Islet of Langerhans (tissue), 1 donor: ENCODE results near the gene CHCHD3.

Experiments
- FAIRE-seq: peaks from one replicate; lab custom pipeline; 2011; peaks lifted over from hg19 to GRCh38; lab: Jason Lieb, UNC

Gene CHCHD3

GRCh38 chr7:133077394-133077793, 4.5 kb downstream of the CHCHD3 start:
- no peak for FAIRE-seq

GRCh38 chr7:133076142-133076541, 5.7 kb downstream of the CHCHD3 start:
- FAIRE-seq: no peak

DNA sequence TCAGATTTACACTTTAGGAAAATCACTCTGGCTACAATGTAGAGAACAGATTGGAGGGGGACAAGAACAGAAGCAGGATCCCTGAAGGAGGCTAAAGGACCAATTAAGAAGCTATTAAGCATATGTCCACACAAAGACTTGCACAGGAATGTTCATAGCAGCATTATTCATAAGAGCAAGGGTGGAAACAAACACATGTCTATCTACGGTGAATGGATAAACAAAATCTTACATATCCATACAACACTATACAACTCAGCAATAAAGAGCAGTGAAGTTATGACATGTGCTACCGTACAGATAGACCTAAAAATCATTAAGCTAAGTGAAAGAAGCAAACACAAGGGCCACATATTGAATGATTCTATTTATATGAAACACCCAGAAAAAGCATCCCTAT, 10.4 kb downstream of the CHCHD3 start:
- FAIRE-seq: no peak

GRCh38 chr7:133070562-133070961, 11.3 kb downstream of the CHCHD3 start:
- FAIRE-seq: no peak

- FAIRE-seq: no peak
These were observed 16.6 kb downstream of the CHCHD3 start for GRCh38 chr7:133065301-133065700.

DNA sequence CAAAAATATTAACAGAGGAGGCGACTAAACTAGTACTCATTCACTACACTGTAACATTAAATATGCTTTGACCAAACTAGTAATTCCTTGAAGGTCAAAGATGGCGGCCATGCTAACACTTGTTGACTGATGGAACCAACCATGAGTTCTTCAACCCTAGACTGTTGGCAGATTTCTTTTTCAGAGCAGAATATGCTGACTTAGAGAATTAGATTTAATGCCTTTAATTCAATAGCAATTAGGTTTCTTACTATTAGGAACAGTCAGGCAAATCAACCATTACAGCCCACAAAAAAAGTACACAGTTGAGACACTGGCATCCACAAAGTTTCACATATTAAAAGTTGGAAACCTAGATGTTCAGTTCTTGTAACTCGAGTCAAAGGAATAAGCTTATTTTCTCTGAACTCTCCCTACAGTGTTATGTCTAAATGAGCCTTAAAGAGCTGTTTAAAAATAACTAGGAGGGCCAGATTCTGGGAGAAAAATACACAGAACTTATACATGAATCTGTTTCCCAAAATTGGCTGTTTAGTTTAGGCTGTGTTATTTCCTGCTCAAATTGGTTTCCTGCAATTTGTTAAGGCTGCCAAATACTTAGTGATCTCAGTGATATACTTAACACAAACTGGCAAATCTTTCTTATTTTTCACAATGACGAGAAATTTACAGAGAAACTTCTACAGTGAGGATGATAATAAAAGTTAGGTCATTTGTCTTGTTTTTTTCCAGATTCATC, 17.6 kb downstream of the CHCHD3 start:
- no peak for FAIRE-seq

DNA sequence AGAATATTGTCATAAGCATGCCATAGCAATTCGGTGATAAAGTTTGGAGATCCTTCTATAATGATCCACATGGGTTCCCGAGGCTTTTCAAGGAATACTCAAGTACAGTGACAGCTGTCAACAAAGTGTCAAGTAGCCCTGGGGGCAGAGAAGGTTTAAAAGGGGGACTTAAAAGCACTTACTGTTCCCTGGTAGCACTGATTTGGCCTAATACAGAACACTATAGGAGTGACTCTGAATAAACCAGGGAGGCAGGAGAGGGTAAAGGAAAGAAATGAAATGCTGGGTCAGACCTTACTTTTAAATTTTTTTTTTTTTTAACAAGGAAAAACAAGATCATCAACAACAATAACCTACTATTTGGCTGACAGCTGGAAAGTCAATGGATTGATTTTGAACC, 20.1 kb downstream of the CHCHD3 start:
- no peak for FAIRE-seq

DNA sequence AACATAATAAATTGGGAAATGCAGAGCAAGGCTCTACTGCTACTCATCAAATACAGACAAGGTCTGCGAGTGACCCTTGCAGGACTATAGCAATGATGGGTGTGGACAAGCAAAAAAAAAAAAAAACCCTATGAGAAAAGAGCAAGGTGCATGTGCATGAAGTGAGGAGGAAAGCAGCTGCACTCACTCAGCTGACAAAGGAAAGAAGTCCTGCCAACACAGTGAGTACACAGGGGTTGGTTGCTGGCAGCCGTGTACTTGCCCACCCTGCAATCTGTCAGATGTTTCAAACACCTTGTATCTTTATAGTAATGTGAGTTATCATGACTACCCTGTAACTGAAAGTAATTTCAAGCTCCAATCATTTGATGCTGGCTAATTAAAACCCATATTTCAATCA, 20.5 kb downstream of the CHCHD3 start:
- no peak for FAIRE-seq

DNA sequence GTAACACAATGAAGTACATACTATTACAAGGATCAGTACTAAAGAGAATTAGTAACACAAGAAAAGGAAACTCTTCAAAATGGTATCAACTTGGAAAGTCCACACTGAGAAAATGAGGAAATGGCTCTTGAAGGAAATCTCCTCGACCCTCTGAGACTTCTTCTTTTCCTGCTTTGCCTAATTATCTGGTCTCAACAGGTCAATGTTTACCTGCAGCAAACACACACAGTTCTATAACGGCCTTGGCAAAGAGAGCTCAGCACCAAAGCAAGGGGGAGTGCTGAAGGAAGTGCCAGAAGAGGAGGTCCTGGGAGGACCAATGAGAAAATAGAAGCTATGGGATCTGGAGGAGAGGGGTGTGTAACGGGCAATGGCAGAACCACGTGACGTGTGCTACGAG, 21.9 kb downstream of the CHCHD3 start:
- no peak for FAIRE-seq

GRCh38 chr7:133059263-133059662, 22.6 kb downstream of the CHCHD3 start:
- no peak for FAIRE-seq

DNA sequence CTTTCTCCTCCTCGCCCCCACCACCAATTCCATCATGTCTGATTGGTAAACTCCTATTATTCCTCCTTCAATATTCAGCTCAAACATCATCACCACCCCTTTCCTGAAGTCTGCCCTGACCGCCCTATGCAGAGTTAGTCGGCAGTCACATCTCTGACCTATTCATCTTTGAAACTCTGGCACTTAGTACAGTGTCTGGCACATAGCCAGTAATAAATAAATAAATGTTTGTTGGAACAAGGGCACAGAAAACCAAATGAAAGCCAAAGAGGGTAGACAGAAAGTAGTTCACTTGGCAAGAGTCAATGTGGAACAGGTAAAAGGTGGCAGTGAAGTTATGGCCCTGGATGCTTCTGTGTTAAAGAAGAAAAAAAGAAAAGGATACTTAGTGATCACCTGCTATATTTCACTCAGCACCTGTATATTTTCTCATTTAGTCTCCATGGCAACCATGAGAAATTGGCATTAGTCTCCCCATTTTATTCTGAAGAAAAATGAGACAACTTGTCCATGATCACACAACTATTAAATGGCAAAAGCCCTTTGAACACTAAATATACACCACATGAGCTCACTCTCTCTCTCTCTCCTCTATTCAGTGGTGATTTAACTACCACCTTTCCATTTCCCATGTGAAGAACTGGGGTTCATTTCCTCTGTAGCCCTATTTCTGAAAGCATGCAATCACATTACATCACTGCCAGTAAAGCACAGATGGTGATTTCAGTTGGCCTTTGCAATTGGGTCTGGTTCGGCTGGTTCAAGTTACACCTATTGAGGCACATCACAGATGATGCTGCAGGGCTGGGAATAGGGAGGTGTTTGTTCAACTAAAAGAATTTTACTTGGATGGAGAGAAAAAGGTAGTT, 25.3 kb downstream of the CHCHD3 start:
- FAIRE-seq: no peak

DNA sequence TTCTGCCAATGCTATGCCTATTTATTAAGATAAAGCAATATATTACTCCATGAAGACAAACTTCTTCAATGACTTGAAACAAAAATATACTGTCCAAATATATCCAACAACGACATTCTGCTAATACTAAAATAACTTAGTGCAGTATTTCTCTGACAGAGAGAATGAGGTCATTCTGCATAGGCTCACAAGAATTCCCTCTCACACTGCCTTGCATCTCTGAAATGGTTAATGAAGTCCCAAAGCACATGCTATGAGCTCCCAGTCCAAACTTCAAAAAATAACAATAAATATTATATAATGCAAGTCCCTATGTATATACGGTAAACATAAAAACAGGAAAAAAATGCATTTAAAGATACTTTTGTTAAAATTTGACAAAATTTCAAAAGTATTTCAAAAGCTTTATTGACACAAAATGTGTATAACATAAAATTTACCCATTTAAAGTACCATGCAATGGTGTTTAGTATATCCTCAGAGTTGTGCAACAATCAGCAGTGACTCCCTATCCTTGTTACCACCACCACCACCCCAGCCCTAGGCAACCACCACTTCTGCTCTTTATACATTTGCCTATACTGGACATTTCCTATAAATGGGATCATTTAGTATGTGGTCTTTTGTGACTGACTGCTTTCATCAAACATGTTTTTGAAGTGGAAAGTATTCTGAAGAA, 27.6 kb downstream of the CHCHD3 start:
- no peak for FAIRE-seq

DNA sequence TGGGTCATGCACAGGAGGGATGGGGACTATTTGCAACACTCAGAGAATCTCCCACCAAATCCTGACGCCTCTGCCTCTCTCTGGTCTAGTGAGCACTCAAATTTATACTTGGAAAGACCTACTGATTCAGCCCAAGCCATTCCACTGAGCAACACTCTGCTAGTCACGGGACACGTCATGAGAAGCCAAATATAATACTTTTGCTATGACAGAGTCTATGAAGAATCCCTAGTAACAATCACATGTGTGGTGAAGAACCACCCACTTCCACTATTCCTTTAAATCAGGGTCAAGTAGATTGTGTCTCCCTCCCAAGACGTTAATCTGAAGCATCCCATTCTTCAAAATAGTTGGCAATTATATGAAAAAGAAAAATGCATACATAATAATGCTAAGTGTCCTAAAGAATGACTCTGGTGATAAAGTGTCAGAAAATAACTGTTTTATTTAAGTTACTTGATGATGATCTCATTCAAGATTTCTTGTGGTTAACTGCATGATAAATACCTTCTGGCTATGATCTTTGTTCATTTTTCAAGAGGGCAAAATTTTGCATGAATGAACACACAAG, 28.5 kb downstream of the CHCHD3 start:
- FAIRE-seq: no peak

DNA sequence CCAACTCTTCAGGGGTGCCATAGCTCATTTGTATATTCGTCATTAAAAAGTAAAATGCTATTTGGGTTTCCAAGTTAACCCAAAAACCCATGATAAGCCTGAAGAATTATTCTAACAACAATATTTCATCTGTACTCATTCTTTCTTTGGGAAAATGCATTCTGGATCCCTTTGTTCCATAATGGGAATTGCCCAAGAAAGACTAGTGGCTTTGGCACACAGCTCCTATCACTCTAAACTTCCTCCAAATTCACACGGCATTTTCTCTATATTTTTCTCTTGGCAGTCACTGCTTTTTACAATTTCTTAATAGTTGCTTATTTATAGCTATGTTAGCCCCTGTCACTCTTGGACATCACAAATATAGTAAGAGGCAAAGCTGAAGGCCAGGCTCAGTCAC, 29.1 kb downstream of the CHCHD3 start:
- no peak for FAIRE-seq

DNA sequence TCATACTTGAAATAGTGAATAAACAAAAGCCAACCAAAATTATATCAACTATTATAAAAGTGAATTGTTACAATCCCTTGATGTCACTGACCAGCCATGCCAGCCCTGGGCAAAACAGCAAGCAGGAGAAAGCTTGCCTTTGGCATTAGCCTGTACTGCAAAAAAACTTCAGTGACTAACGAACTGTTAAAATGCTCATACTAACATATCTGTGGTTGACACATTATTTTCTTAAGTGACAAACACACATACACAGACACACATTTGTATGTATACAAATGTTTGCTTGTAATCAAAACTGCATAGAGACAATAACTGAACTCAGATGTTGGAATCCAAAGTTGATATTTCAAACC, 29.5 kb downstream of the CHCHD3 start:
- FAIRE-seq: no peak

DNA sequence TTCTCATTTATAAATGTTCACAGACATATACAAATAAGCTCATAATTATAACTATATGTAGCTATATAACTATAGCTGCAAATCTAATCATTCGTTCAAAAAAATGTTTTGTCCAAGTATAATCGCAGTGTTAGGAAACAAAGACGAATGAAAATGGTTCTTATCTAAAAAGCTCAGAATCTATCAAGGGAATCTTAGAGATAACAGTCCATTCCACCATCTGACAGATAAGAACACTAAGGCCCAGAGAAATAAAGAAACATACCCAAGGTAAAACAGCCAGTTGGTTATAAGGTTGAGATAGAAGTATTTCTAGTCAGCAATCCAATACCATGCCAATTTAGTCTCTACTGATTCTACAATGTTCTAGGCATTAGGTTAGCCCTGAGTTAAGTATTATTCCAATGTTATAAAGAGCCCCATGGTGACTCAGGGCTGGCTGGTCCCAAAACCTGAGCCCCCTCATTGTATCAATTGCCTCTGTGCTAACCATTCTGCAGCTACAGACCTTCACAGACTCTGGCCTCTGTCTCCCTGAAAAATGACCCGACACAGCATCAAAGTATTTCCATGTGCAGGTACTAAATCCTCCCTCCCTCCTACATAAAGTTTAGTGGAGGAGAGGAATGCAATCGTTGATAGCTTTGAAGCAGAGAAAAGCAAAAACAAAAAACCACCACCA, 30.0 kb downstream of the CHCHD3 start:
- FAIRE-seq: no peak

GRCh38 chr7:133051066-133051465, 30.8 kb downstream of the CHCHD3 start:
- no peak for FAIRE-seq

- no peak for FAIRE-seq
These were observed 31.5 kb downstream of the CHCHD3 start for GRCh38 chr7:133050200-133050995.

DNA sequence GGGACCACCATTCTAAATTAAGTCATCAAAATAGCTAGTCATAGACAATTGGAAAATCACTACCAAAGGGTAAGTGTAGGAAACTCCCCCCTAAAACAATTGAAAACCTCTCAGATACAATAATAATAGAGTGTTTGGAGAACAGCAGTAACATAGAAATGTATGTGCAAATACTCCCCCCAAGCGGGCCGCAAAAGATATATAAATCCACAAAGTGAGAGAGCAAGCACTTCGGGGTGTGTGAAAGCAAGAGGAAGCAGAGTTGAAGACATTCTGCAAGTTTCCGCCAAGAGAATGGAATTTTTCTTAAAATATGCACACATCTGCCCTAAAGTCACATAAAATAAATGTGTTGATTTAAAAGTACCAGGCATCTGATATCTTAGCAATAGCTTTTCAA, 33.3 kb downstream of the CHCHD3 start:
- no peak for FAIRE-seq

- no peak for FAIRE-seq
These were observed 34.6 kb downstream of the CHCHD3 start for GRCh38 chr7:133047321-133047720.

GRCh38 chr7:133044722-133045473, 37.0 kb downstream of the CHCHD3 start:
- no peak for FAIRE-seq
